Measurements from ENCODE around the gene PLCB1.

DNA sequence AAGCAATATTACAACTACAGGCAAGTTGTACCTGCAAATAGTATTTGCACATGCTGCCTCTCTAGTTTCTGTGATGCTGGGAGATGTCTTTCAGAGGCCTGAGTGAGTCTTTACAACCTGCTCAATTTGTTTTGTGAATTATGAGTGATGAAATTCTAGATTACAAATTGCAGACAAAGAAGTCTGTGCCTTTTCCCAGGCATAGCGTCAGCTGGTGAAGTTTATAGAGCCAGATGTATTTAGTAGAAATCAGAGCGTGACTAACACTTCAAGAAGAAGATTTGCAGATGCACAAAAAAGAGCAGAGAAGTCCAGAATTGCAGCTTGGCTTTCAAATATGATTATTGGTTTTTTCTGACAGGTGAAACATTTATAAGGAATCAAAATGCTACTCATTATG, 289.9 kb downstream of the PLCB1 start:
- TF ChIP-seq CTCF (optimal IDR thresholded peaks at IDR 0.05 in 1 of 3, IDR thresholded peaks at IDR 0.05 in 1 of 3, conservative IDR thresholded peaks at IDR 0.05 in 1 of 3; ENCODE audit: extremely low read depth in 1 of 3, insufficient read depth in 2 of 3, low read length in 3 of 3) (no peak), EZH2 (IDR thresholded peaks at IDR 0.05; ENCODE audit: low read length) (no peak)

Data from keratinocyte (primary cell).